NCI-H82 treated with DMSO at 0.1 percent for 48 hours (cell line): Measurements from ENCODE around the gene SLC66A2.

Experiments
- DNase-seq: peaks from one replicate; lab custom pipeline; 2025; ENCODE audit not compliant: unreplicated experiment; lab: John Stamatoyannopoulos, UW

Gene SLC66A2

DNA sequence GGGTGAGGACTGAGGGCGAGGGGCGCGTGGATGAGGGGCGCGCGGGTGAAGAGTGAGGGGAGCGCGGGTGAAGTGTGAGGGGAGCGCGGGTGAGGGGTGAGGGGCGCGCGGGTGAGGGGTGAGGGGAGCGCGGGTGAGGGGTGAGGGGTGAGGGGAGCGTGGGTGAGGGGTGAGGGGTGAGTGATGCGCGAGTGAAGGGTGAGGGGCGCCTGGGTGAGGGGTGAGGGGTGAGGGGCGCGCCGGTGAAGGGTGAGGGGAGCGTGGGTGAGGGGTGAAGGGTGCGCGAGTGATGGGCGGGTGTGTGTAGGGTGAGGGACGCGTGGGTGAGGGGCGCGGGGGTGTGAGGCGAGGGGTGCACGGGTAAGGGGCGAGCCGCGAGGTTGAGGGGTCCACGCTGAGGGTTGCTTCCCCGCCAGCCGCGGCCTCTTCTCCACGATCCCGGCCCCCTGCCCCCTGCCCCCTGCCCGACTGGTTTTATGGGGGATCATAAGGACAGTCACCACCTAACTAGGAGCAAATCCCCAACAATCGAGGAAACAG, 1.1 kb upstream of the SLC66A2 start:
- DNase-seq, result no peak

DNA sequence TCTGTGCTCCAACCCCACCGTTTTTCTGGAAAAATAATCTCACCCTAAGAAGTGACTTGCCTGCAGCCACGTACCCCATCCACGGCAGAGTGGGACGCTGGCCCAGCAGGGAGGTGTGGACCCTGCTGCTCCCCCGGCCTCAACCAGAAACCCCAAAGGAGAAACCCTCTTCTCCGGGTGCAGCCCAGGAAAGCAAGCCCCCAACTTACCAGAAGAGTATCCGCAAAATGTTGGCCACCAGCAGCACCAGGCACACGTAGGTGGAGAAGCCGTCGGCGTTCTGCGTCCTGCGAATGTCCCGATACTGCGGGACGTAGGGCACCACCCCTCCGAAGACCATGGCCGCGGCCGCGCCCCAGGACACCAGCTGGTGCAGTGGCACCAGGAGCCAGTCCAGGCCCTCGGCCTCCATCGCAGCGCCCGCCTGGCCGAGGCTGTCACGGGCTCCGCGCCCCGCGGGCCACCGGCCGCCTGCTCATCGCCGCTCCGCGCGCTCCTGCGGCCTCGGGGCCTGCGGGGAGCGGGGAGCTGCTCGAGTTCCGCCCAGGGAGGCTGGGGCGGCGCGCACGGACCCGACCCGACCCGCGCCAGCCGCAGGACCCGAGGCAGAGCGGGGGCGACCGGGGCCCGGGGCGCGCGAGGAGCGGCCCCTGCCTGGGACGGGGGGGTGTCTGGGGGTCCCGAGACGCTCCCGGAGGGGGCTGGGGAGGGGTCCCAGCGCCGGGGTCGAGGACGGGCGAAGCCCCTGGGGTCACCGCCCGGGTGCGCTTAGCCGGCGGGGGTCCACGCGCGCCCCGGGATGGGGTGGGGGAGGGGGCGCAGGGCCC, 725 bp downstream of the SLC66A2 start:
- no peak for DNase-seq

DNA sequence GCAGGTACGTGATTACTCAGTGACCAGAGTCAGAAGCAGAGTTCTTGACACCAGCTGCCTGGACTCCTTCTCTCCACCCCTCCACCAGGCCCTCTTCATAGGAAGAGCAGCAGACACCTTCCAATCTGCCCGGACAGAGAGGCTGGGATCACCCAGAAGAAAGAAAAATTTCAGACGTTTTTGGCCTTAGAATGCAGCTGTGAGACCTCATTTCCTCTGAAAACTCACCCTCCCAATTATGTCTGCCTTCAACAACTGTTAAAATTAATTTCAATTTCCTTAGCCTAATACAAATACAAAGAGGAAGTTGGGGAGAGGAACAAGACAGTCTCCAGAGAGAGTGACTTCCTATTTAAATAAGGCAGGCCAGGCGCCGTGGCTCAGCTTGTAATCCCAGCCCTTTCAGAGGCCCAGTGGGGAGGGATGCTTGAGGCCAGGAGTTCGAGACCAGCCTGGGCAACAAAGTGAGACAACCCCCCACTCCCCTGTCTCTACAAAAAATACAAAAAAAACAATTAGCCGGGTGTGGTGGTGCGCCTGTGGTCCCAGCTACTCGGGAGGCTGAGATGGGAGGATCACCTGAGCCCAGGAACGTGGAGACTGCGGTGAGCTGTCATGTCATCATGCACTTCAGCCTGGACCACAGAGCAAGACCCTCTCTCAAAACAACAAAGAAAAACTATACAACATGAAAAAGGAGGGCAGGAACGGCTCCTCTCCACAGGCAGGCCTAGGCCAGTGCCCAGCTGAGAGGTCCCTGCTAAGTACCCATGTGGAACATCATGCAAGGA, 1.6 kb downstream of the SLC66A2 start:
- DNase-seq, result no peak

DNA sequence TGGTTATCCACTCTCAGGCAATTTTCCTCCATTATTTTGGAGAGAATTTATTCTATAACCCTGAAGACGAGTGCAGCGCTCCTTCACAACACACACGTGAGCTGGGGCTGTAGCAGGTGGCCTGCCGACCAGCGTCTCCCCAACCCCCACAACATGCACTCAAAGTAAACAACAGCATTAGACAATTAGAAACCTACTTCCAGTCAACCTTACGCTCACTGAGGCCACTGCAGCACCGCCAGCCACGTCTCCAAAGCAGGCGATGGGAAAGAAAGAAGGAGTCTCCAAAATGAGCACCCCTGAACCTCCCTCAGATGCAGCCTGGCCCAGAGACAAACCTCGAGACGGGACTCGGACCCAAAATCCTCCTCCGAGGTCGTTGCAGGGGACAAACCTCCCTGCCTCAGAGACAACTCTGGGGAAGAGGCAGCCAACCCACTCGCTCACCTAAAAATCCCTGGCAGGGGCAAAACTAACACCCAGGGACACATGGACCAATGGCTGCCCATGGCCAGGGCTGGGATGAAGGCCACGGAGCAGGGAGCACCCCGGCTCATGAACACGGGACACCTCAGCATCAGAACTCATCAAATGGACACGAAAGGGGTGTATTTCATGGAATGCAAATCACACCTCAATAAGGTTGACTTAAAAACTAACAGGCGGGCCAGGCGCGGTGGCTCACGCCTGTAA, 2.6 kb downstream of the SLC66A2 start:
- DNase-seq, result no peak

DNA sequence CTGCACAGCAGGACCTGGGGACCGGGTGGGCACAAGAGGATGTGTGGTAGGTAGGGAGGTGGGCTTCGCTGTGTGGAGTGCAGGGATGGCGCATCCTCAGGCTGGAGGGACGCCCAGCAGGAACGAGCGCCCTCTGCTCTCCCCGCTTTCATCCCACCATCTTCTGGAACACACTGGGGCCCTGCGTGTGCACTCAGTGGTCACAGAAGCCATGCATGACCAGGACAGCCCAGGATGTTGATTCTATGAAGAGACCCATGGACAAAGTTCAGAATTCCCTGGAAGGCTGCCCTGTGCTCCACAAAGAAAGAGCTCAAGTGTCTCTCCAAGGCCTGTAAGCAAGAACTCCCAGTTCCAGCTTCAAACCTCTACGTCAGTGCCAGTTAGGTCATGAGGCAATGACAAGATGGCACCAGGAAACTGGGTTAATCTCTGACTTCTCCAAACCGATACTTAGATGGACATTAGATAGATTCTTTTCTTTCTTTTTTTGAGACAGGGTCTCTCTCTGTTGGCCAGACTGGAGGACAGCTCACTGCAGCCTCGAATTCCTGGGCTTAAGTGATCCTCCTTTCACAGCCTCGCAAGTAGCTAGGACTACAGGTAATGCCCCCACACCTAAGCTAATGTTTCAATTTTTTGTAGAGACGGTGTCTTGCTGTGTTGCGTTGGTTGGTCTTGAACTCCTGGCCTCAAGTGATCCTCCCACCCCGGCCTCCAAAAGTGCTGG, 3.4 kb downstream of the SLC66A2 start:
- DNase-seq, result no peak

DNA sequence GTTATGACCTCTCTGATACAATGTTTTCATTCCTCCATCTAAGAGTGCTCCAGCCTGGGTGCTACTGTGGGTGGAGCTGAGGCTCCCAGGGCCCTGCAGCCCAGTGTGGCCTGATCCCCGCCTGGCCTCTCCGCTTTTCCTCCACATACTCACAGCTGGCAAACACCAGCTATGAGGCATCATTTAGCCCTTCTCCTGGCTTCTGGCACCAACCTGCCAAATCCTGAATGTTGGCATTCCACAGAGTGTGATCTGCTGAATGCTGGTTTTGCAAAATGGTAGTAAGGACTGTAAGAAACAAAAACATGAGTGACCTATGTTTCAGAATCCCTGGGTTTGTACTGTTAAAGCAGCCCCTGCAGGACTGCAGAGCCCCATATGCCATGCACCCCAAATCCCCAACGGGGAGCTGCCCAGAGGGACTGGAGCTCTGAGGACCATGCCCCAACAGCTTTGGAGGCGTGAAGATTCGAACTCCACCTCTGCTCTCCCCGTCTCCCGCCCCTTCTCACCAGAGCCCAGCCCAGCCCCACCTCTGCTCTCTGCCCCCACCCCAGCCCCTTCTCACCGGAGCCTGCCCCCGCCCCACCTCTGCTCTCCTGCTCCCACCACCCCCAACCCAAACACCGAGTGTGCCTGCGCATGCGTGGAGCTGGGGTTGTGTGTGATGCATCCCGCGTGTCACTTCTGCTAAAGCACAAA, 4.2 kb downstream of the SLC66A2 start:
- DNase-seq, result no peak

DNA sequence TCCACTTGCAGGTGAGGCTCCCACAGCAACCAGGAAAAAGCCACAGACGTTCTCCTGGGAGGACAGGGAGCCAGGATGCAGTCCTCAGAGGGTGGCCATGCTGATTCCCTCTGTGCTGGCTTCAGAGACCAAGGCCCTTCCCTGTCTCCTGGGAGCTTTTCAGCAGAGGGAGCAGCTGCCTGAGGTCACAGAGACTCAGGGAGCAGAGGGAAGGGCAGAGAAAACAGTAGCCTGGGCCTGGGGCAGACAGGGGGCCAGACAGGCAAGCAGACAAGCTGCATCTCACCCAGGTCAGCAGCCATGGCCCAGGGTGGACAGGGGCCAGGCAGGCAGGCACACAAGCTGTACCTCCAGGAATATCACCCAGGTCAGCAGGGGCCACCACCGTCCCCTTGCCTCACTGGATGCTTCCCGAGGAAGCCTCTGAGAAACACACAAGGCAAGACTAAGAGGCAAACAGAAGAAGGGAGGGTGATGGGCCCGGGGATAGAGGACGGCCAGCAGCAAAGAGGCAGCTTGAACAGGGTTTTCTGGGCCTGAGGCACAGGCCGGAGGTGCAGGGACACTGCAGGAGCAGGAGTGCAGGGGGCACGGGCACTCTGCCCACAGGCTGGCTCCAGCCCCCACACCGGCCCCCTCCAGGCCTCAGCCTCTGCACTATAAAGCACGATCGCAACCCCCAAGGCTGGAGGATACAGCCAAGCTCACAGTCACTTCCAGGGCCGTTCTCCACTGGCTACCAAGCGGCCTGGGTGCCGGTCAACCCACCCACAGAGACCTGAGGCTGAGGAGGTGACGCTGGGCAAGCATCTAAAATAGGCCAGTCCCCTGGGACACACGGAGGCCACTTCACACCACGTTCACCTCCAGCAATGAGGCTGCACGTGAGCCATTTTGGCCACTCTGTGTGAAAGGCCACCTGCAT, 6.1 kb downstream of the SLC66A2 start:
- no peak for DNase-seq

DNA sequence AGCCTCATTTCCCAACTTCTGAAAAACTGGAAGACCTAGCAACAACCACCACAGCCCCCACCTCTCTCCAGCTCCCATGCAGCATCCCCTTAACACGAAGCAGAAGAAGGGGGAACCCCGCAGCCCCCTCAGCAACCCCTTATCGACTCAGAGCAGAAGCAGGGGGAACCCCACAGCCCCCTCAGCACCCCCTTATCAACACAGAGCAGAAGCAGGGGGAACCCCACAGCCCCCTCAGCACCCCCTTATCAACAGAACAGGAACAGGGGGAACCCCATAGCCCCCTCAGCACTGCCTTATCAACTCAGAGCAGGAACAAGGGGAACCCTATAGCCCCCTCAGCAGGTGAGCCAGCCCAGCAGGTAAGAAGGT, 6.7 kb downstream of the SLC66A2 start:
- DNase-seq, result no peak

DNA sequence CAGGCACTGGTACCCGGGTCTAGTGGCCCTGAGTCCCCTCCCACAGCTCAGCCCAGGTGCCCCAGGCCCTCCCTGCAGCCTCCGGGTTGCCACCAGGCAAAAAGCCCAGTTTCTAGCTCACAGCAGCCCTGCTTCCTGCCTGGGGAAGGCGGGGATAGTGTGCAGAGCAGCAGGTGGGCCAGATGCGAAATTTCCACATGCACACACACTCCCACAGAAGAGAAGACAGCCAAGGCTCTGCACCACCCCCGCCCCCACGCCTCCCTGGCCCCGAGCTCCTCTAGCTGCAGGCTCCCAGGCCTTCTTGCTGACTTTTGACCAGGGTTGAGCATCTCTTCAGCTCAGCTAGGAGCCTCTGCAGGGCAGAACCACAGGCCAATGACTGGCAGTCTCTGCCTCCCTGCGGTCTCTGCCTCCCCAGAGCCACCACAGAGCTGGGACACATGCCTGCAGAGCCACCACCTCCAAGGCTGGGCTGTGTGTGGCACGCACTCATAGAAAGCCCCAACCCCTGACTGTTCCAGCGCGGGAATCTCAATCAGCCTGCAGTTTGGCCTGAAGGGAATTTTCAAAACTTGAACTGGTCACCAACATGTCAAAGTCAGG, 7.2 kb downstream of the SLC66A2 start:
- DNase-seq, result no peak

DNA sequence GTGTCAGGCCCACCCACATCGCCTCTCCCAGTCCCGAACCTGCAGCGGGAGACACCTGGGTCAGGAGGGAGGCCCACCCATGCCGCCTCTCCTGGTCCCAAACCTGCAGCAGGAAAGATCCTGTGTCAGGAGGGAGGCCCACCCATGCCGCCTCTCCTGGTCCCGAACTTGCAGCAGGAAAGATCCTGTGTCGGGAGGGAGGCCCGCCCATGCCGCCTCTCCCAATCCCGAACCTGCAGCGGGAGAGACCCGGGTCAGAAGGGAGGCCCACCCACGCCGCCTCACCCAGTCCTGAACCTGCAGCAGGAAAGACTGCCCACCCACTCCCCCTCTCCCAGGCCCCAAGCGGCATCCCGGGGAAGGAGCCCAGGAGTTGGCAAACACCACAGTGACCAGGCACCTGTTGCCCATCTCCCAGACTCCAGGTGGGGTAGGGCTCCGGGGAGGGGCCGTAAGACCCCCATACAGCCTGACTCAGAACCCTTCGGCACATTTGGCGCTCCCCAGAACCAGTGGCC, 7.8 kb downstream of the SLC66A2 start:
- no peak for DNase-seq

DNA sequence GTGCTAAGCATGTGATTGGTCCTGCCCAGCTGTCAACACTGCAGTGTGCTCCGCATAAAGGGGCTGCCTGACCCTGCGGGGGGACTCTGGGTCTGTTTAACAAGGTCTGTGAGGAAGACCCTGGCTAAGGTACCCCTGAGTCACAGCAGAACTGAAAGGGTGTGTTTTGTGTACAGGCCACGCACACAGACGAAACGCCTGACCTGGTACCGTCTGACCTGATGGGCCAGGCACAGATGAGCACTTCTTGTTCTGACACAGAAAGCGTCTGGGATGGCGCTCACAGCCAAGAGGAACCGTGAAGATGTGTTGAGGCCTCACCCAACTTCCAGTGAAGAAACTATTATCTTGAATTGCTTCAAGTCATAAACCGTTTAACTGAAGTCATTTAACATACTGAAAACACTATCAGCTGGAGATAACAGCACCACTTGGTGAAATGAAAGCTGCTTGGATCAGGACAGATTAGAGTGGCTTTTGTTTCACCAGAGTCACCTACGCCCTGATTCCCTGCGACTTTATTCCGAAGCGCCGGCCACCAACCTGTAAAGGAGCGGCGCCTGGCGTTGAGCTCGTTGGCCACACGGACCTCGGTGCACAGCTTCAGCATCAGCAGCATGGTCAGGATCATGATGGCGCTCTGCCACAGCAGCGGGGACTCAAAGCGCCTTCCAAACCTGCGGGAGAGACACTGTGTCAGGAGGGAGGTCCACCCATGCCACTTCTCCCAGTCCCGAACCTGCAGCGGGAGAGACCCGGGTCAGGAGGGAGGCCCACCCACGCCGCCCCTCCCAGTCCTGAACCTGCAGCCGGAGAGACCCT, 8.5 kb downstream of the SLC66A2 start:
- DNase-seq, result no peak

DNA sequence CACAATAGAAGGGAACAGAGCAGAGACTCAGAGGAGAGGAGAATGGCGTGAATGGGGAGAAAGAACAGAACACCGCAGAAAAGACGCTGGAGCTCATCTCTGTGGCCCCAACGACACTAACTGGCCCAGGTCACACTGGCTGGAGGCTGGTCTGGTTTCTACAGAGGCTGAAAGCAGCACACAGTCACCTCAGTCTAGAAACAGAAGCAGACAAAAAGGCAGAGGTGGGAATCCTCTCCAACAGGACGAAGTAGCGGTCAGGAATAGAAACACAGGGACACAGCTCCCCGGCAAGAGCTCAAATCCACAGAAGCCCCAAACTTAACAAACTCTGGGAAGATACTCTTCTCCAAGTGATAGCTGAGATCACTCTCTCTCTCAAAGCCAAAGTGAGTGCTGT, 9.2 kb downstream of the SLC66A2 start:
- DNase-seq, result no peak

DNA sequence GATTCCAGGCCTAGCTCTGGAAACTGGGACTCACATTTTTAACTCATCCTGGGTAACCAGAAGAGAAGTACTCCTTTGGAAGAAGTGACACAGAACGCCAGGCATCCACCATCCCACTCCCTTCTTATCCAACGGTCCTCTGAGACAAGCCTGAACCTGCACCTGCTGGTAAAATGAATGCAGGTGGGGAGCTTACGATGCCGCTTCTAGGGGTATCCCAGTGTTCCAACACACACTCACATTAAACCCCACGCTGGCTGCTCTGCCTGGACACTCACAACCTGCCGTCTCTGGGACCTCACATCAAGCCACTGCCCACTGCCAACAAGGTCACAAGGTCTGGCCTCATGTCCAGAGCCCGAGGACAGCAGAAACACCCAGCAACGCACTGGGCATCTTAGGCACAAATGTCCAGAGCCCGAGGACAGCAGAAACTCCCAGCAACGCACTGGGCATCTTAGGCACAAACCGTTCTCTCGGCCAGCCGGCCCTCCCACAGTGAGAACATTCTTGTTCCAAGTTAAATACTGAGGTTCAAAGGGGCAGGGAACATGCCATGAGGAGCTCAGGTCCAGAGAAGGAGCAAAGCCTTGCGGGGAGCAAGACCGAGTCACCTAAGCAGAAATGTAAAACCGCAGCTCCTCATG, 9.9 kb downstream of the SLC66A2 start:
- no peak for DNase-seq

DNA sequence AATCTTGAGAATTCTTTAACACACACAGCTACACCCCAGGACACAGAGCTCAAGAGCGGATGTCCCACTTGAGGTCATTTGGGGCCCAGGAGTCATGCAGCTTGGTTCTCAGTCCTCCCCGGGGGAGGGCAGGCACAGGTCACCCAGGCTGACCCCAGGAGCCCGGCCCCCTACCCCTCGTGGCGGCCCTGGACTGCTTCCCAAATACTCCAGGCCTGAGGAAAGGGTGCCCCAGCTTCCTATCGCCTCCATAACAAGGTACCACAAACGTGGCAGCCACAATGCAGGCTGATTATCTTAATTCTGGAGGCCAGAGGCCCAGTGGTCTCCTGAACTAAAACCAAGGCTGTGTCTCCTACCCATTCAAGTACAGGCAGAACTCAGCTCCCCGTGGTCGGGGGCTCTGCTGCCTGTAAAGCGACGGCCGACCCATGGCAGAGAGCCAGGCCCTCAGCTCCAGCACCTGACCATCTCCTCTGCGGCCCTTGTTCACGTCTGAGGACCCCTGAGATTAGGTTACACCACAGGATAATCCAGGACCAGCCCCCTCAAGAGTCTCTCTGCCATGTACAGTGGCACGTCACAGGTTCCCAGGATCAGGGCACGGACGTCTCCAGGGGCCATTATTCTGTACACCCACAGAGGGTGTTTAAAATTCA, 10.5 kb downstream of the SLC66A2 start:
- no peak for DNase-seq

DNA sequence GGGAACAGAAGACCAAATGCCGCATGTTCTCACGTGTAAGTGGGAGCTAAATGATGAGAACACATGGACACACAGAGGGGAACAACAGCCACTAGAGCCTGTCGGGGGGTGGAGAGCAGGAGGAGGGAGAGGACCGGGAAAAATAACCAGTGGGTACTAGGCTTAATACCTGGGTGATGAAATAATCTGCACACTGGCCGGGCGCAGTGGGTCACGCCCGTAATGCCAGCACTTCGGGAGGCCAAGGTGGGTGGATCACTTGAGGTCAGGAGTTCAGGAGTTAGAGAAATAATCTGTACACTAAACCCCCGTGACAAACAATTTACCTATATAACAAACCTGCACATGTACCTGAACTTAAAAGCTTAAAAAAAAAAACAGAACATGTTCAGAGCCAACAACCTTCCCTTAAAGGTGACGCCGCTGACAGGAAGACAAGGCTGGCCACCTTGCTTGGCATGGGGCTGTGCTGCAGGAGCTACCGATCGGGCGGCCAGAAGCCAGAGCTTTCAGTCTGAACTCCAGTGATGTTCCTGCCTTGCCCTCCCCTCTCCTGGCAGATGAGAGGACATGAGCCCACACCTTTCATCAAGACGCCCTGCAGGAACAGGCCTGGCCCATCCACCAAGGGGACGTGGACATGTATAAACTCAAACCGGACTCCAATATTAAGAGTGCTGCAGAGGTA, 11.2 kb downstream of the SLC66A2 start:
- DNase-seq, result no peak

DNA sequence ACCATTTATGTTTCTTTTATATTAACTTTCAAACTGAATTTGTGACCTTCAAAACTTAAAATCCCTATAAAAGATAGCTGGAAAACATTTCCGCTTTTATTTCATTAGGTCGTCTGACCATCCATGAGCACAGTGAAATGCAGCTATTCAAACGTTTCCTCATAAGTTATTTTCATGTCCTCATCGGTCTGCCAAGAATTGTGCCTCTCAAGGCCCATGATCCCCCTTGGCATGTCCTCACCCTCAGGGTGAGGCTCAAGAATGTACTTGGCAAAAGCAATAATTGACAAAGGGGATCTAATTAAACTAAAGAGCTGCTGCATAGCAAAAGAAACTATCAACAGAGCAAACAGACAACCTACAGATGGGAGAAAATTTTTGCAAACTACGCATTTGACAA, 12.4 kb downstream of the SLC66A2 start:
- no peak for DNase-seq
